Endometrial microvascular endothelial cells (primary cell): ENCODE data around the gene MOB3C. TPM values are rescaled to one million over a fixed set of nuclear protein-coding genes. Genes with fewer than 3 reads are reported as not detected.

Experiments
- in situ Hi-C: cut with HindIII; loops from 2 replicates; pipeline ENCODE4 v1.10.0; 2017; ENCODE audit warnings: low sequenced_read_pairs, low pct_unique_long_range_greater_than_20kb; ENCODE audit errors: inconsistent ontology term
- total RNA-seq: library from RNA; depleted of rRNA; stranded (reverse); fragments of >200 nt; gene quantifications from one replicate; pipeline ENCODE4 v1.2.3, GENCODE V29; 2015; ENCODE audit errors: inconsistent ontology term

Gene MOB3C
- total RNA-seq, 1 donor from 2014 or later = 3.3 TPM

- in situ Hi-C loops = no loop called here
Measured at GRCh38 chr1:46583494-46583893, 33.1 kb downstream of the MOB3C start.

GRCh38 chr1:46582972-46583371, 33.6 kb downstream of the MOB3C start:
- in situ Hi-C loops = no loop called here

- in situ Hi-C loops = no loop called here
Measured at GRCh38 chr1:46581681-46582455, 34.7 kb downstream of the MOB3C start.

GRCh38 chr1:46580140-46580903, 36.3 kb downstream of the MOB3C start:
- in situ Hi-C loops = no loop called here

GRCh38 chr1:46577671-46578070, 38.9 kb downstream of the MOB3C start:
- in situ Hi-C loops = no loop called here

- in situ Hi-C loops = no loop called here
Measured at GRCh38 chr1:46576596-46576995, 40.0 kb downstream of the MOB3C start.

- in situ Hi-C loops = no loop called here
Measured at GRCh38 chr1:46575778-46576177, 40.8 kb downstream of the MOB3C start.

- in situ Hi-C loops = no loop called here
Measured at GRCh38 chr1:46575300-46575699, 41.3 kb downstream of the MOB3C start.

GRCh38 chr1:46571691-46572225, 44.9 kb downstream of the MOB3C start:
- in situ Hi-C loops = no loop called here

- in situ Hi-C loops = no loop called here
Measured at GRCh38 chr1:46569884-46570725, 46.5 kb downstream of the MOB3C start.

- in situ Hi-C loops = no loop called here
Measured at GRCh38 chr1:46569116-46569515, 47.5 kb downstream of the MOB3C start.

- in situ Hi-C loops = no loop called here
Measured at GRCh38 chr1:46568461-46568891, 48.1 kb downstream of the MOB3C start.

GRCh38 chr1:46563341-46563740, 53.3 kb downstream of the MOB3C start:
- in situ Hi-C loops = no loop called here

- in situ Hi-C loops = no loop called here
Measured at GRCh38 chr1:46562498-46562897, 54.1 kb downstream of the MOB3C start.

GRCh38 chr1:46558966-46559365, 57.6 kb downstream of the MOB3C start:
- in situ Hi-C loops = no loop called here

- in situ Hi-C loops = no loop called here
Measured at GRCh38 chr1:46558141-46558963, 58.3 kb downstream of the MOB3C start.
